Left forelimb (tissue), 1 donor: Measurements from ENCODE around the gene TSHZ3.

Experiments
- DNase-seq: peaks from one replicate; pipeline ENCODE4 v3.0.0-alpha.2; 2018; ENCODE audit warnings: low spot score

The TSHZ3 gene

GRCh38 chr19:31349160-31349881 is at the start of gene TSHZ3:
Gene TSHZ3 (minus strand): TSS chr19:31349436. CDS start chr19:31349219, 217 bp downstream.
- DNase-seq, result peak; percentile 91

GRCh38 chr19:31397308-31397707 is 48.1 kb upstream of the TSHZ3 start:
- DNase-seq, result no peak

GRCh38 chr19:31392464-31392863 is 43.2 kb upstream of the TSHZ3 start:
- no peak for DNase-seq

GRCh38 chr19:31391518-31391917 is 42.3 kb upstream of the TSHZ3 start:
- no peak for DNase-seq

- DNase-seq, result no peak
Observed at GRCh38 chr19:31390711-31391110, 41.5 kb upstream of the TSHZ3 start.

- no peak for DNase-seq
Observed at GRCh38 chr19:31389874-31390273, 40.6 kb upstream of the TSHZ3 start.

- no peak for DNase-seq
Observed at GRCh38 chr19:31387717-31388301, 38.6 kb upstream of the TSHZ3 start.

GRCh38 chr19:31386806-31387205 is 37.6 kb upstream of the TSHZ3 start:
- DNase-seq, result no peak

- DNase-seq, result no peak
Observed at GRCh38 chr19:31385744-31386143, 36.5 kb upstream of the TSHZ3 start.

GRCh38 chr19:31383553-31383952 is 34.3 kb upstream of the TSHZ3 start:
- DNase-seq, result no peak

- no peak for DNase-seq
Observed at GRCh38 chr19:31380854-31381253, 31.6 kb upstream of the TSHZ3 start.

- no peak for DNase-seq
Observed at GRCh38 chr19:31378404-31378803, 29.2 kb upstream of the TSHZ3 start.

GRCh38 chr19:31377736-31378135 is 28.5 kb upstream of the TSHZ3 start:
- DNase-seq, result no peak

- no peak for DNase-seq
Observed at GRCh38 chr19:31372246-31372781, 23.1 kb upstream of the TSHZ3 start.

GRCh38 chr19:31370216-31370615 is 21.0 kb upstream of the TSHZ3 start:
- DNase-seq, result no peak

- no peak for DNase-seq
Observed at GRCh38 chr19:31364963-31365362, 15.7 kb upstream of the TSHZ3 start.

GRCh38 chr19:31361728-31362127 is 12.5 kb upstream of the TSHZ3 start:
- DNase-seq, result no peak

GRCh38 chr19:31357315-31357673 is 8.1 kb upstream of the TSHZ3 start:
- no peak for DNase-seq

- DNase-seq, result no peak
Observed at GRCh38 chr19:31356587-31357314, 7.5 kb upstream of the TSHZ3 start.

GRCh38 chr19:31355665-31356289 is 6.5 kb upstream of the TSHZ3 start:
- DNase-seq, result no peak

- DNase-seq, result no peak
Observed at GRCh38 chr19:31354799-31355664, 5.8 kb upstream of the TSHZ3 start.

GRCh38 chr19:31354316-31354715 is 5.1 kb upstream of the TSHZ3 start:
- DNase-seq, result no peak
